HG02798 (cell line): Measurements from ENCODE around the gene IGFBP6.

Experiments
- ATAC-seq: cut with Tn5 transposase; IDR thresholded peaks from one replicate; pipeline ENCODE4 v1.9.1; 2021; ENCODE audit warnings: mild to moderate bottlenecking; ENCODE audit not compliant: unreplicated experiment, poor library complexity

Gene IGFBP6

GRCh38 chr12:53069621-53070410 is 27.7 kb upstream of the IGFBP6 start:
- ATAC-seq, result no peak

DNA sequence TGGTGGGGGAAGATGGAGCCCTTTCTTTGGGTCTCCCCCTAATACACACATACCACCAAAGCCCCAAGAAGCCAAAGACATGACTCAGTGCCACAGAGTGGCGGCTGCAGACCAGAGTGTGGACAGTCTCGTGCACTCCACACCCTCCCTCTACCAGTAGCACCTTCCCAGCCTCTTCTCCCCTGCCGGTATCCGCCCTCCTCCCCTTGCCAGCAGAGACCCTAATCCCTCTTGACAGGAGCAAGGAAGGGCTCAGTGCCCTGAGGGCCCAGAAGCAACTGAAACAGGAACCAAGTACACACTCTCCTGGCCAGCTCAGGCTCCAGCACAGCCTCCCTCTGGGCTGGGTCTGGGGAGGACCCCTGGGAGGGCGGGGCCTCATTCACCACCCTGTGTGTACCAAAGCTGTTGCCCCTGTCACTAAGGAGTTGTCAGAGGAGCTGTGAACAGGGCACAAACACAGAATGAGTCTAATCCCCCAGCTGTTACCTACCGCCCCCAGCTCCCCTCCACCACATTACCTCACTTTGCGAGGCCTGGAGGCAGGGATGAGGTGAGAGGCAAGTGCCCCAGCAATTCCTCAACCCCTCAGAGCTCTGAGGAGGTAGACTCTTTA is 26.5 kb upstream of the IGFBP6 start:
- no peak for ATAC-seq

DNA sequence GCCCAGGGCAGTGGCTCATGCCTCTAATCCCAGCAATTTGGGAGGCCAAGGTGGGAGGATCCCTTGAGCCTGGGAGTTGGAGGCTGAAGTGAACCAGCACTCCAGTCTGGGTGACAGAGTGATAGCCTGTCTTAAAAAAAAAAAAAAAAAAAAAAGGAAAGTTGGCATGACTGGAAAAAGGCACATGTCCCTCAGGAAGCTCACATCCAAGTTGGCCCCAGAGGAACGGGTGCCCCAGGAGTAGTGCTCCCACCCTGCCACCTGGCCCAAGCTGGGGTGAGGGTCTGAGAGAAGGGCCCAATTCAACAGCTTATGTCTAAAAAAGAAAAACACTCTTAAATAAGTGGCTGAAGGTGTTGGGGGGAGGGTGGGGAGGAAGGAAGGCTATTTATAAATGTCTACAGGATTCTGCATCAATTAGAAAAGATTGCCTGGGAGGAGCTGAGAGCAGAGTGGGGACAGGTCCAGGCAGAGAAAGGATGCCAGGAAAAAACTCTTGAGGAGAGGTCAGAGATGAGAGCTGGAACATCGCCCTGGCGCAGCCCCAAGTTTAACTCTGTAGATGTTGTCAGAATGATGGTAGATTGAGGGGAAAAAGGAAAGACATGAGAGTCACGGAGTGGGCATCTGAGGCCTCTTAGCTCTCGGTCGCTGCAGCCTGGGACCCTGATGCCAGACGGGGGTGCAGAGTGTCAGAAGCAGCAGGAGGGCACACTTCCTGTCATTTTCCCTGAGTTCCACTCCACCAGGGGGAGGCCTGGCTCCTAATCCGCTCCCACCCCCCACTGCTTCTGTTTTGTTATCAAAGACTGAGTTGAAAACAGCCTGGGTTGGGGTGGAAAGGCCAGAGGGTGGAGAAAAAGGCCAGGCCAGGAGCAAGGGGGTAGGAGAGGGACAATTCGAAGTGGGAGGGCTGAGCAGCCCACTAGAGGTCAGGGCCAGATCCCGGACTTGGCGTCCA is 25.6 kb upstream of the IGFBP6 start:
- ATAC-seq, result no peak

DNA sequence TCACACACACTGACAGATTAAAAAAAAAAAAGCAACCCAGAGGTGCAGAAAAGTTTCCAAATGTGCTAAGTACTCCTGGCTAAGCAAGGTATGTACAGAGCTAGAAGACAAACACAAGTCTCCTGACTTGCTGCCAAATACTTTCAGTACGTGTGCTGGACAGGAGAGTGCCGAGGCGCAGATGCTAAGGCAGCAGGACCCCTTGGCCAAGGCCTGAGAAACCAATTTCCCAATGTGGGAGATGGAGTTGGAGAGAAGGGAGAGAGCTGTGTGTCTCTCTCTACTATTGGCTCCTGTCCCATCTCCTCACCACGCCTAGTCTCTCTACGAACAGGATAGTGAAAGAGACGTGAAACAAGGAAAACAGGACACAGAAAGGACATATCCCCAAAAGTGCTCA is 23.6 kb upstream of the IGFBP6 start:
- ATAC-seq, result no peak

DNA sequence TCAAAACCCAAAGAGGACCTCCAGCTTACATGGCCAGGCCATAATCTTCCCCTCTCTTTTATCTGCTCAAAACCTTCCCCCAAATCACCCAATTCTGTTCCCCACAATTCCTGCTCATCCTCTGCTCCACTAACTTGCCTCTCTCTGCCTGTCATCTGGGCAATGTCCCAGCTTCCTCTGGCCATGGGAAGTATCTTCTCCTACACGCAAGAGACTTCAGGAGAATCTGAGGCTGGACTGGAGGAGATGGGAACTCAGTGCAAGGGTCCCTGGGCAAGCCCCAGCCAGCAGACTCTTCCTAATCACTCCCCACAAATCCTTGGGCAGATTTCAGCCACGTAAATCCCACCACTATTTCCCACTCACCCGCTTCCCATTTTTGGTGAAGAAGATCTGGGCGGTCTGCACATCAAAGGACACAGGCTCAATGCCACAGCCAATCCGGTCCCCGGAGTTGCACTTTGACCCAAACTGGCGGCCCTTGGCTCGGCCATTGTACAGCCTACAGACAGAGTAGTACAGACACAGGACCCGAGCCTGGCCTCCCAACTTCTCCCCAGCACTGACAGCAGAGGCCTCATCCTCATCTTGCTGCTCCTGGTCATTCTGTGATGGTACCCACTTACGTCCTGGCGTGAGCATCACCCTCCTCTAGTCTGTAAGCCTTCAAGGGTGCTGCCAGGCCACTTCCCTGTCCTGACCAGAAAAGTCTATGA is 23.0 kb upstream of the IGFBP6 start:
- no peak for ATAC-seq

GRCh38 chr12:53074999-53075370 is 22.5 kb upstream of the IGFBP6 start:
- ATAC-seq, result no peak

DNA sequence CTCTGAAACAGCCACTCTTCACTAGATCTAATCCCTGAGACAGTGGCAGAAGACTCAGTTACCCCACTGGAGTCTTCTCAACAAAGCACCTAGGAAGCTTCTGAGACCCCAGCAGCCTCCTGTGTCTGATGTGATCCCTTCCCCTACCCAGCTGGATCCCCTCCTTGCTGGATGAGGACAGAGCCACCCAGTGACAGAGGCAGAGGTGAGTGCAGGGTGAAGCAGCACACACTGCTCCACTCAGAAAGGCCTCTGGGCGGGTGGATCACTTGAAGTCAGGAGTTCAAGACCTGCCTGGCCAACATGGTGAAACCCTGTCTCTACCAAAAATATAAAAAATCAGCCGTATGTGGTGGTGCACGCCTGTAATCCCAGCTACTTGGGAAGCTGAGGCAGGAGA is 21.0 kb upstream of the IGFBP6 start:
- no peak for ATAC-seq

DNA sequence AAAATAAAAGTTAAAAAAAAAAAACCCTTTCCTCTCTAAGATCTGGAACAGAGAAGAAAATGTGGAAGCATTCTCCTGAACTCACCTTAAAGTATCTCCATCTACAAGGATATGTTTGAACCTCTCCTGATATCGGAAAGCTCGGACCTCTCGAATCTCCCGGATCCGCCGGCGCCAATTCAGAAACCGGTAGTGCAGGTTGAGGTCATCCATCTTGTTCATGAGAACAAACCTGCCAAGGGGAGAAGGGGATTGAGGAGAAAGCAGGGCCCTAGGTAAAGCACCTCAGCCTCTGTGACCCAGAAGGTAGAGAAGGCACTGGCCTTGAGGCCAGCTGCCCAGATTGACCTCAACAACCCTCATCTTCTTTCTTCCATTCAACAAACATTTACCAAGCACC is 20.4 kb upstream of the IGFBP6 start:
- no peak for ATAC-seq

DNA sequence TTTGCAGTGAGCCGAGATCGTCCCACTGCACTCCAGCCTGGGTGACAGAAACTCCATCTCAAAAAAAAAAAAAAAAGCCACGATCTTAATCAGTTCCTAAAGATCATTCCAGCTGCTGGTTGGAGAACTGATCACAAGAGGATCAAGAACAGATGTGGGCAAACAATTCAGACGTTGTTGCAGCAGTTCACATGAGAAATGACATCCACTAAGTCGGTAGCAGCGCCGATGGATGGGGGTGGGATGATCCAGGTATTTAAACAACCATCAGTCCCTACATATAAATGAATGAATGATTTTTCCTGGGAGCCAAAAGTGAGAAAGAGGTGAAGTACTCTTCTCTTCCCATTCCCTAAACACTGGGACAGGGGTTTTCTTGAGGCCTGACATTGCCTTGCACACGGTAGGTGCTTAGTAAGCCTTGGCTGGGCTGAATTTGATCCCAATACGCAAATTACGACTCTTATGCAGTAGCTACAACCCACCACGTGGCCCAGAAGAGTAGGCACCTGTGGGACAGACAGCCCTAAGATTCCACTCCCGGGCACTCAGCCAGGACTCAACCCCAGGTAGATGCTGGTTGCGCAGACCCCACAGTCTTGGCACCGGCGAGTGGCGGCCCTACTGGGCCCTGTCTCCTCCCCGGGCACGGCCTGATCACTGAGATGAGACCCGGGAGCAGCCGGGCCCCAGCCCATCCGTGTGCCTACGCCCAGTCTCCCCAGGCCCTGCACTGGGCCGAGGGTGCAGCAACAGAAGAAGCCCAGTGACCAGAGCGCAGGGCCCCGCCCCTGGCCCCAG is 18.8 kb upstream of the IGFBP6 start:
- ATAC-seq, result no peak

GRCh38 chr12:53079226-53080117 is 18.0 kb upstream of the IGFBP6 start, which contains the start of gene SPRYD3:
SPRYD3 (minus strand) TSS chr12:53079390; CDS start chr12:53079333, 57 bp downstream.
- ATAC-seq, result peak; percentile 99

DNA sequence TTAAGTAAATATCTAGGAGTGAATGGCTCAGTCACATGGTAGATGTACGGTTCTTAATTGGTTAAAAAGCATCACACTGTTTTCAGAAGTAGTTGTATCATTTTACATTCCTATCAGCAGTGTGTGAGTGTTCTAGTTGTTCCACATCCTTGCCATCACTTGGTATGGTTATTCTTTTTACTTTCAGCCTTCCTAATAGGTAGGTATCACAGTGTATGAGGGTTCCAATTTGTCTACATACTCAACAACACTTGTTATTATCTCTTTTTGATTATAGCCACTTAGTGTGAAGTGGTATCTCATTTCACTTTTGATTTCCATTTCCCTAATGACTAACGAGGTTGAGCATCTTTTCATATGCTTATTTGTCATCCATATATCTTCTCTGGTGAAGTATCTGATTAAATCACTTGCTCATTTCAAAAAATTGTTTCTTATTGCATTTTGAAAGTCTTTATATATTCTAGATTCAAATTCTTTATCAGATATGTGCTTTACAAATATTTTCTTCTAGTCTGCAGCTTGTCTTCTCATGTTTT is 14.8 kb upstream of the IGFBP6 start:
- ATAC-seq, result no peak

- no peak for ATAC-seq
Measured at GRCh38 chr12:53086361-53086760, 11.1 kb upstream of the IGFBP6 start.

- ATAC-seq, result no peak
Measured at GRCh38 chr12:53090105-53090504, 7.4 kb upstream of the IGFBP6 start.

- no peak for ATAC-seq
Measured at GRCh38 chr12:53090554-53090953, 6.9 kb upstream of the IGFBP6 start.

- no peak for ATAC-seq
Measured at GRCh38 chr12:53091756-53092155, 5.7 kb upstream of the IGFBP6 start.

DNA sequence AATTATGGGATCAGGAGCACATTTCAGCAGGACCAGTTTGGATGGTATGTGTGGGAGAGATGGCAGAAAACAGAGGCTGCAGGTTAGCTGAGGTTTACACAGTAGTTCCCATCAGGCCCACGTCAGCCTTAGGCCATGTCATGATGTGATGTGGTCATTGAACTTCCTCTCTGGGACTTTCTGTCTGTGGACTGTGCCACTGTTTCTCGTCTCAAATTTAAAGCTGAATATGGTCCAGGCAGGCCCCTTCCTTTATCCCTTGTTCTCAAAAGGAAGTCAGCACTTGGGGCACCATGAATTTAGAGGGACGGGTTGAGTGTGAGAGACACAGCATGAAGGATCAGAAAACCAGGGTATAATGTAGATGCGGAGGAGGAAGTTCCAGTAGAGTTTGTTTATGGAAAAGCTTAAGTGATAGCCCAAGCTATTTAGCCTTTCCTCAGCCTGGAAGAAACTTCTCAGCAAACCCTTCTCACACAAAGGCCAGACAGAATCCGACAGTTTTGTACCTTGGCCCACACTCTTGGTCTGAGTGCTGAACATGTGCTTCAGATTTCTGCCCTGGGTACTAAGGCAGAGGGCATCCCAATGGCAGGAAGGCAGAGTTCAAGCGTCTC is 3.6 kb upstream of the IGFBP6 start:
- no peak for ATAC-seq

GRCh38 chr12:53094394-53094787 is 3.1 kb upstream of the IGFBP6 start:
- ATAC-seq, result no peak
